ENCODE data around the gene PPARG.
"Not testable (repeated sequence)": the region's sequence is repeated elsewhere in the genome, so short reads cannot be mapped to it uniquely, and the experiment has no call there.

PPARG gene

DNA sequence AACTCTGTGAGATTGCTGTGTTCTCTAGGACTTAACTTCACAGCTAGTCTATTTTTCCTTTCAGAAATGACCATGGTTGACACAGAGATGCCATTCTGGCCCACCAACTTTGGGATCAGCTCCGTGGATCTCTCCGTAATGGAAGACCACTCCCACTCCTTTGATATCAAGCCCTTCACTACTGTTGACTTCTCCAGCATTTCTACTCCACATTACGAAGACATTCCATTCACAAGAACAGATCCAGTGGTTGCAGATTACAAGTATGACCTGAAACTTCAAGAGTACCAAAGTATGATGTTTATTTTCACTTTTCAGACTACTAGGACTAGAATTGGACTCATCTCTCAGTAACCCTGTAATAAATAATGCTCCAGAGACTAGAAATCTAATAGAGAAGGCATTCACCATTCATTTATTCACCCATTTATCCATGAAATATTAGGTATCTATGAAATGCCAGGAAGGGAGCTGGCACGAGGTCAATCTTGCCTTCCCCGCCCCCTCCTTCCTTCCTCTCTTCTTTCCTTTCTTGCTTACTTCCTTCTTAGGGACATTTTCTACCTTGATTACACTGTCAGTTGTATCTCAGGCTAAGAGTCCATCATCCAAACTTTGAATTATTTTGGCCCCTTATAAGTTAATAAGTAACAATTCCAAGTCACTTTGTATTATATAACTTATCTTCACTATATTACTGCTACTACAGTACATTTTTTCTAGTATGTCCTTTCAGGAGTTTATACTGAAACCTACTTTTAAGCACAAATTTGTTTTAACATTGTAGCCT lies 91.0 kb downstream of the PPARG start:
- no peak for DNase-seq (ENCODE audit: low spot score)

- no peak for DNase-seq (ENCODE audit: low spot score)
Observed at GRCh38 chr3:12380461-12380860, 91.6 kb downstream of the PPARG start.

DNA sequence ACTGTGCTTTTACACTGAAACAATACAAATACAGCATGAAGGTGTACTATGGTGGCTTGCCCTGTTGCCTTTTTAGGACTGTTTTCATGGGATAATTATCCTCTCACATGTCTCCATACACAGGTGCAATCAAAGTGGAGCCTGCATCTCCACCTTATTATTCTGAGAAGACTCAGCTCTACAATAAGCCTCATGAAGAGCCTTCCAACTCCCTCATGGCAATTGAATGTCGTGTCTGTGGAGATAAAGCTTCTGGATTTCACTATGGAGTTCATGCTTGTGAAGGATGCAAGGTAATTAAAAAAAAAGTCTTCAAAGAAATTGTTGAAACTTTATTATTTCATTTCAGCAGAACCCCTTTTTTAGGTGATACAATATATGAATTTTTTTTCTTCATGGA lies 92.3 kb downstream of the PPARG start:
- DNase-seq (ENCODE audit: low spot score): no peak

- no peak for DNase-seq (ENCODE audit: low spot score)
Observed at GRCh38 chr3:12383218-12383617, 94.3 kb downstream of the PPARG start.

DNA sequence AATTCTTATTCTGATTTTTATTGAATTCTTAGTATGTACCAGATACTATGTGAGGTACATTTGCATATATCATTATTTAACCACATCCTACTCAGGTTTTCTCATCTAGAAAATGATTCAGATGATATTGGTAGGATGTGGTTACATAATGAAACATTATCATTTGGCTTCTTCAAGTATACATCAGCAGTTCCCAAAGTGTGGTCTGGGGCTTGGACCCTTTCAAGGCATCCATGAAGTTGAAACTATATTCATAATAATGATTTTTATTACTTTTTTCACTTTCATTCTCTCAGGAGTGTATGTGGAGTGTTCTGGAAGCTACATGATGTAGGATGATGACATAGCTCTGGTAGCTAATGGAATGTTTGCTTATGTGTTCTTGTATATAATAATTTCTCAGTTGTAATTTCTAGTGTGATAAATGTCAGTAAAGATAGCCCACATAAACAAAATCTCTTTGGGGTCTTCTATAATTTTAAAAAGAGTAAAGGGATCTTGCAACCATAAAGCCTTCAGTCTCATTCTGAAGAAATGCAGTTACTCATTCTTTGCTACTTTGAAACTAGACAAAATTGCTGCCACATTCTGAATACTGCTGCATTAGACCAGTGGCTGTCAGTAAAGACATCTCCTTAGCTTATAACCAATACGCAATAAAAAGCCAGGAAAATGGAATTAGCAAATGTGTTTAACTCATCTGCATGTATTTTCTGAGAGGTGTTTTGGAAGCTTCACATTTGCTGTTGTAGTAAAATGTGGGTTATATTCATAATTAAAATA lies 95.8 kb downstream of the PPARG start:
- no peak for DNase-seq (ENCODE audit: low spot score)

GRCh38 chr3:12386514-12387291 lies 97.8 kb downstream of the PPARG start:
- not testable (repeated sequence) for DNase-seq (ENCODE audit: low spot score)

- no peak for DNase-seq (ENCODE audit: low spot score)
Observed at GRCh38 chr3:12388185-12388584, 99.3 kb downstream of the PPARG start.

GRCh38 chr3:12392101-12392878 lies 103.4 kb downstream of the PPARG start:
- DNase-seq (ENCODE audit: low spot score): no peak

- no peak for DNase-seq (ENCODE audit: low spot score)
Observed at GRCh38 chr3:12393894-12394293, 105.0 kb downstream of the PPARG start.

- DNase-seq (ENCODE audit: low spot score): no peak
Observed at GRCh38 chr3:12394569-12395271, 105.8 kb downstream of the PPARG start.

DNA sequence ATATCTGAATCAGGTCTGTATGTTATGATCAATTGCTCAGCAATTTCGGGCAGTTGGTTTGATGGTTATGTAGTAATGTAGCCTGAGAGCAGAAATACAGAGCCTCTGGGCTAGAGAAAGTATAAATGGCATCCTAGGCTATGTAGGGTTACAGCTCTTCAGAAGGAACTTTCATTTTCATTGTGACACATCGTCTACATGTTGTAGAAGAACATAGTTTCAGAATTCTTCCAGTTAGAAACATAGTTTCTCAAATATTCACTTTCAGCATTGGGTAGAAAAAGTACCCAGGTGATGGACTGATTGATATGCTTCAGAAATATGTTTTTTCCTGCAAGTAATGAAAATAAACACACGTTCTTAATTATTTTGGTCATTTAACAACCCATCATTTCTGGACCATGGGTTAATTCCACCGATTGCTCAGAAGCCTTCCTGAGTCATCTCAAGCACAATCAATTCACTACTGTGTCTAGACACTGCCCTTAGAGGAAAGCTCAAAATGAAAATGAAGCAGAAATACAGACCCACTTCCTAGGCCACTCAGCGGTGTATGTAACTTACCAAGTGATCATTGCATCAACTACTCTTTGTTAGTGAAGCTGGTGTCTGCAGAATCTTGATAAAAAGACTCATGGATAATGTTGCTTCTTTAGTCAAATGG lies 106.6 kb downstream of the PPARG start:
- no peak for DNase-seq (ENCODE audit: low spot score)

- DNase-seq (ENCODE audit: low spot score): no peak
Observed at GRCh38 chr3:12396471-12396870, 107.6 kb downstream of the PPARG start.

GRCh38 chr3:12399226-12399625 lies 110.4 kb downstream of the PPARG start:
- DNase-seq (ENCODE audit: low spot score): no peak

- DNase-seq (ENCODE audit: low spot score): no peak
Observed at GRCh38 chr3:12400616-12401194, 111.8 kb downstream of the PPARG start.

DNA sequence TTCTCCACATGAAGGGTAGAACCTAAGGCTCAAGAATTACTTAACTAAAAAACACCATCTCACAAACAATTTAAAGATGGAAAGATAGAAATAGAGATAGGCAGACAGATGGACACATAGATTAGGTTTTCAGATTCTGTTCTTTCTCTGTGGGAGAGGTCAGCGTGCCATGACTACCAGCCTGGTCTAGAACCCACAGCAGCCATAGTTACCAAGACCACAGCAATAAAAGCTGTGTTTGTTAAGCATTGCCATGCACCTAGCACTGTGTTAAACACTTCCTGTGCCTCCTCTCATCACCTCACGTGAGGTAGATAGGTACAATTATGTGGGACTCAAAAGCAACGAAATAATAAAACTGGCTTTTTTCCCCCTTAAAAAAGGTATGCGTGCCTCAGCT lies 112.3 kb downstream of the PPARG start:
- no peak for DNase-seq (ENCODE audit: low spot score)

- DNase-seq (ENCODE audit: low spot score): no peak
Observed at GRCh38 chr3:12405432-12406272, 116.8 kb downstream of the PPARG start.

DNA sequence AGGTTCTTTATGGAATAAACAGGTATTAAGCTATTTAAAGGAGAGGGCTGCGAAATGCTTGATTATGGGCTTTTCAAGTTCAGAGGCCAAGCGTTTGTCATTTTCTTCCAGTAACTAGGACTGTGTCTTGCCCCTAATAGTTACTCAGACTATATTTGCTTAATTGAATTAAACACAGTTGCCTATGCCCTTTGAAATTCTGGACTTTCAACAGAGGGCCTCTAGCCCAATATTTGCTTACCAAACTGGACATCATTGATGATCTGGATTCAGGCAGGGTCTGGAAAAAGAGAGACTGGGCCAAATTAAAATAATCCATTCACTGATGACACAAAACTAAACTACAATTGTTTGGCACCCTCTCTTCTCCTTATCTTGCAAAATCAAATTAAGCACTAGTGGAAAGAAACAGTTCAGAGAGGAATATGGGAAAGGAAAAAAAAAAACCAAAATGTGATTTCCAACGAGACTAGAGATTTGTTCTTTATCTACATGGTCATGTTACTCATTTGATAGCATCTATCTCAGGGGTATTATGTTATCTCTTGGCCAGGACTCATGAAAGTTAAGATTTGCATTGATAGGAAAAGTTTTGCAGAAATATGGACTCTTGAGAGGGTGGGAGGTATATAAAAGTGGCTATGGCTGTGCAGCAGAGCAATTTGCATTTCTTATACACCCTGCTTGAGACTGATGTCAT lies 120.3 kb downstream of the PPARG start:
- no peak for DNase-seq (ENCODE audit: low spot score)

- no peak for DNase-seq (ENCODE audit: low spot score)
Observed at GRCh38 chr3:12409684-12410596, 121.1 kb downstream of the PPARG start.
